ENCODE data around the gene USP32. TPM values are rescaled to one million over a fixed set of nuclear protein-coding genes. Genes with fewer than 3 reads are reported as not detected.

USP32 gene
- total and polyA plus RNA-seq, 4 experiments from 2014 or later, result 2.6 to 36.2 (median 20.4) TPM

GRCh38 chr17:60149691-60150582 is 242.0 kb downstream of the USP32 start, which contains the start of gene CA4:
Gene CA4 (plus strand): TSS chr17:60149973. CDS start chr17:60150035, 62 bp downstream.
- Histone ChIP-seq H3K9me3 (ENCODE audit: control insufficient read depth in 1 of 2, low read length in 2 of 2) (no peaks in the 10 kb centered on the region), H3K4me1 (ENCODE audit: insufficient read depth, low read length) (peaks cover 17% of the 10 kb centered on the region), H3K27me3 (ENCODE audit: insufficient read depth, low read length) (peaks cover 32% of the 10 kb centered on the region), H3K27ac (ENCODE audit: low read depth, low read length) (no peak within 1 kb of the TSS), H3K4me3 (ENCODE audit: low read length in 2 of 2) (no peak within 1 kb of the TSS), H3K36me3 (ENCODE audit: insufficient read depth, low read length) (no peaks in the 10 kb centered on the region)
- Mint-ChIP-seq H3K36me3 (no peaks in the 10 kb centered on the region), H3K27ac (no peak within 1 kb of the TSS), H3K4me3 (peak within 1 kb of the TSS; percentile 45 to 84 (median 68)), H3K27me3 (peaks cover 51 to 54% of the 10 kb centered on the region in 2 donors), H3K4me1 (peaks cover 11 to 23% (median 15%) of the 10 kb centered on the region in 4 donors), H3K9me3 (peaks cover 0 to 2% (median 0%) of the 10 kb centered on the region in 8 donors)
- DNase-seq, result no peak
- ChIA-PET CTCF (ENCODE audit: partially characterized antibody) (no interaction called here), POLR2A (ENCODE audit: partially characterized antibody) (interaction anchor here (0.9 kb wide), 1 partner anchor 8 kb away, joined by 3 read pairs; no protein-coding TSS in a partner anchor)
- intact Hi-C loops (cut with micrococcal nuclease), result no loop called here

DNA sequence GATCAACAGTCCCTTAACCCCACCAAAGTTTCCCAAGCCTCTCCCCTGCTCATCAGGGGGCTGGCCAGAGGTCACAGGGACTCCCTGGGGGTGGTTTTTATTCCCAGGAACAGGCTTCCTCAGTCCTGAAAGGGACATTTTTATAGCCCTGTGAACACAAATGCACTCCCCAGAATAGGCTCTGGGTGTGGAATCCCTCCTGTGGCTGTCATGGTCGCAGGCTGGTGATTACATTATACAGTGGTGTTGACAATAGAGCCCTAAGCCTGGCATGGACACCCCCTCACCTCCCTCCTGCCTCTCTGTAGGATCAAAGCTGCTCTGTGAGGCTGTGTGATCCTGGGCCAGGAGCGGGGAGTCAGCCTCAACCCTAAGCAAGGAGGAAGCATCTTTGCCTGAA is 243.6 kb downstream of the USP32 start:
- Mint-ChIP-seq H3K27ac (no peak overlapping the region), H3K36me3 (no peaks in the 10 kb centered on the region), H3K4me1 (peaks cover 13 to 30% (median 19%) of the 10 kb centered on the region in 4 donors), H3K27me3 (peaks cover 57 to 61% of the 10 kb centered on the region in 2 donors), H3K9me3 (peaks cover 0 to 2% (median 0%) of the 10 kb centered on the region in 8 donors), H3K4me3 (no peak overlapping the region)
- Histone ChIP-seq H3K27ac (ENCODE audit: low read depth, low read length) (no peak overlapping the region), H3K27me3 (ENCODE audit: insufficient read depth, low read length) (peaks cover 32% of the 10 kb centered on the region), H3K9me3 (ENCODE audit: control insufficient read depth in 1 of 2, low read length in 2 of 2) (no peaks in the 10 kb centered on the region), H3K4me1 (ENCODE audit: insufficient read depth, low read length) (peaks cover 19% of the 10 kb centered on the region), H3K36me3 (ENCODE audit: insufficient read depth, low read length) (no peaks in the 10 kb centered on the region), H3K4me3 (ENCODE audit: low read length in 2 of 2) (no peak overlapping the region)
- intact Hi-C loops (cut with micrococcal nuclease), result no loop called here
- ChIA-PET CTCF (ENCODE audit: partially characterized antibody) (no interaction called here), POLR2A (ENCODE audit: partially characterized antibody) (no interaction called here)
- no peak for DNase-seq

- peaks cover 24% of the 10 kb centered on the region for H3K4me1 ChIP-seq (ENCODE audit: insufficient read depth, low read length)
- H3K36me3 ChIP-seq (ENCODE audit: insufficient read depth, low read length), result no peaks in the 10 kb centered on the region
- intact Hi-C loops (cut with micrococcal nuclease), result no loop called here
- CTCF ChIA-PET (ENCODE audit: partially characterized antibody), result interaction anchor here (1.1 kb wide), 1 partner anchor 23 kb away, joined by 3 read pairs; no protein-coding TSS in a partner anchor
- H3K27me3 ChIP-seq (ENCODE audit: insufficient read depth, low read length), result peaks cover 33% of the 10 kb centered on the region
- Mint-ChIP-seq H3K4me3 (no peak overlapping the region), H3K27ac (no peak overlapping the region), H3K4me1 (peaks cover 19 to 37% (median 25%) of the 10 kb centered on the region in 4 donors), H3K36me3 (no peaks in the 10 kb centered on the region), H3K9me3 (peaks cover 0 to 2% (median 0%) of the 10 kb centered on the region in 8 donors), H3K27me3 (peaks cover 58 to 65% of the 10 kb centered on the region in 2 donors)
- H3K4me3 ChIP-seq (ENCODE audit: low read length in 2 of 2), result no peak overlapping the region
- DNase-seq, result no peak
- no peaks in the 10 kb centered on the region for H3K9me3 ChIP-seq (ENCODE audit: control insufficient read depth in 1 of 2, low read length in 2 of 2)
- H3K27ac ChIP-seq (ENCODE audit: low read depth, low read length), result no peak overlapping the region
- POLR2A ChIA-PET (ENCODE audit: partially characterized antibody), result no interaction called here
These were observed 244.2 kb downstream of the USP32 start for GRCh38 chr17:60147553-60148223.

DNA sequence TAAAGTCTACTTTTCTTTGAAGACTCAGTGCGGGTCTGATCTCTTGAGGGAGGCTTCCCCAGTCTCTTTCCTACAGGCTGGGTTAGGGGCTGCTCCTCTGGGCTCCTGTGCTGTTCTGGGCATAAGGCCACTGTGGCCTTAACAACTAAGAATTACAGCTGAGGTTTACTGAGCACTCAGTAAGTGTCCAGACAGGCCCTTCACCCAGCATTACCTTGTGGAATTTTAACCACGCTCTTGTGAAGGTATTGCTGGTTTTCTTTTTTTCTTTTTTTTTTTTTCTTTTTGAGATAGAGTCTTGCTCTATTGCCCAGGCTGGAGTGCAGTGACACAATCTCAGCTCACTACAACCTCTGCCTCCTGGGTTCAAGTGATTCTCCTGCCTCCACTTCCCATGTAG is 245.7 kb downstream of the USP32 start:
- H3K27me3 ChIP-seq (ENCODE audit: insufficient read depth, low read length), result peaks cover 31% of the 10 kb centered on the region
- Mint-ChIP-seq H3K27ac (no peak overlapping the region), H3K36me3 (no peaks in the 10 kb centered on the region), H3K4me3 (peak overlapping the region in 1 of 8 donors; percentile 5), H3K27me3 (peaks cover 51 to 63% of the 10 kb centered on the region in 2 donors), H3K9me3 (peaks cover 0 to 2% (median 0%) of the 10 kb centered on the region in 8 donors), H3K4me1 (peaks cover 16 to 37% (median 23%) of the 10 kb centered on the region in 4 donors)
- peaks cover 23% of the 10 kb centered on the region for H3K4me1 ChIP-seq (ENCODE audit: insufficient read depth, low read length)
- DNase-seq, result no peak
- no peaks in the 10 kb centered on the region for H3K9me3 ChIP-seq (ENCODE audit: control insufficient read depth in 1 of 2, low read length in 2 of 2)
- POLR2A ChIA-PET (ENCODE audit: partially characterized antibody), result no interaction called here
- no peak overlapping the region for H3K4me3 ChIP-seq (ENCODE audit: low read length in 2 of 2)
- CTCF ChIA-PET (ENCODE audit: partially characterized antibody), result interaction anchor here (1.1 kb wide), 1 partner anchor 25 kb away, joined by 3 read pairs; no protein-coding TSS in a partner anchor
- H3K27ac ChIP-seq (ENCODE audit: low read depth, low read length), result no peak overlapping the region
- intact Hi-C loops (cut with micrococcal nuclease), result no loop called here
- H3K36me3 ChIP-seq (ENCODE audit: insufficient read depth, low read length), result no peaks in the 10 kb centered on the region

- CTCF ChIA-PET (ENCODE audit: partially characterized antibody), result no interaction called here
- H3K4me3 Mint-ChIP-seq, result no peak overlapping the region
- Histone ChIP-seq H3K27ac (ENCODE audit: low read depth, low read length) (no peak overlapping the region), H3K27me3 (ENCODE audit: insufficient read depth, low read length) (peaks cover 40% of the 10 kb centered on the region), H3K4me1 (ENCODE audit: insufficient read depth, low read length) (peaks cover 13% of the 10 kb centered on the region), H3K9me3 (ENCODE audit: control insufficient read depth in 1 of 2, low read length in 2 of 2) (no peaks in the 10 kb centered on the region), H3K36me3 (ENCODE audit: insufficient read depth, low read length) (no peaks in the 10 kb centered on the region), H3K4me3 (ENCODE audit: low read length in 2 of 2) (no peak overlapping the region)
- no peaks in the 10 kb centered on the region for H3K36me3 Mint-ChIP-seq
- POLR2A ChIA-PET (ENCODE audit: partially characterized antibody), result no interaction called here
- H3K9me3 Mint-ChIP-seq, result peaks cover 0 to 2% (median 0%) of the 10 kb centered on the region in 8 donors
- H3K4me1 Mint-ChIP-seq, result peaks cover 13 to 28% (median 20%) of the 10 kb centered on the region in 4 donors
- H3K27ac Mint-ChIP-seq, result peak overlapping the region in 1 of 7 donors; percentile 35
- H3K27me3 Mint-ChIP-seq, result peaks cover 55 to 64% of the 10 kb centered on the region in 2 donors
- no peak for DNase-seq
- intact Hi-C loops (cut with micrococcal nuclease), result no loop called here
These were observed 246.7 kb downstream of the USP32 start for GRCh38 chr17:60145006-60145935.

- CTCF ChIA-PET (ENCODE audit: partially characterized antibody), result interaction anchor here (0.7 to 1.9 kb wide), 6 partner anchors 8 to 422 kb away, joined by 3 to 5 read pairs (median 4); no protein-coding TSS in a partner anchor
- peak overlapping the region in 2 of 8 donors; percentile 1 to 17 for H3K4me3 Mint-ChIP-seq
- POLR2A ChIA-PET (ENCODE audit: partially characterized antibody), result no interaction called here
- H3K27ac Mint-ChIP-seq, result peak overlapping the region in 1 of 7 donors; percentile 22
- Histone ChIP-seq H3K4me1 (ENCODE audit: insufficient read depth, low read length) (peaks cover 20% of the 10 kb centered on the region), H3K27ac (ENCODE audit: low read depth, low read length) (no peak overlapping the region), H3K9me3 (ENCODE audit: control insufficient read depth in 1 of 2, low read length in 2 of 2) (no peaks in the 10 kb centered on the region), H3K27me3 (ENCODE audit: insufficient read depth, low read length) (peaks cover 46% of the 10 kb centered on the region), H3K36me3 (ENCODE audit: insufficient read depth, low read length) (no peaks in the 10 kb centered on the region), H3K4me3 (ENCODE audit: low read length in 2 of 2) (no peak overlapping the region)
- intact Hi-C loops (cut with micrococcal nuclease), result loop anchor here (1.0 kb wide), 1 partner anchor 293 kb away; no protein-coding TSS in a partner anchor
- peaks cover 12 to 33% (median 17%) of the 10 kb centered on the region in 4 donors for H3K4me1 Mint-ChIP-seq
- H3K27me3 Mint-ChIP-seq, result peaks cover 60 to 65% of the 10 kb centered on the region in 2 donors
- H3K9me3 Mint-ChIP-seq, result peaks cover 0 to 2% (median 0%) of the 10 kb centered on the region in 8 donors
- no peaks in the 10 kb centered on the region for H3K36me3 Mint-ChIP-seq
- DNase-seq, result peak; percentile 63 to 77 (median 66)
These were observed 248.9 kb downstream of the USP32 start for GRCh38 chr17:60142872-60143499.
